Mammary epithelial cell (primary cell): ENCODE results near the gene STPG4.

Experiments
- EZH2 ChIP-seq: IDR thresholded peaks from 2 replicates; pipeline ENCODE4 v1.6.1; 2012; ENCODE audit warnings: low read length, inconsistent platforms, borderline replicate concordance
- TF ChIP-seq, protein P1 (sequence below), 2 donors: IDR thresholded peaks in 1 of 2; conservative IDR thresholded peaks in 1 of 2; 2 replicates each; pipeline ENCODE4 v1.5.1; 2011 to 2012; ENCODE audit warnings: inconsistent platforms in 2 of 2, low read length in 2 of 2, mild to moderate bottlenecking in 2 of 2, control low read depth in 1 of 2, low read depth in 1 of 2; ENCODE audit not compliant: insufficient read depth in 1 of 2; ENCODE audit errors: extremely low read depth in 1 of 2

DNA sequence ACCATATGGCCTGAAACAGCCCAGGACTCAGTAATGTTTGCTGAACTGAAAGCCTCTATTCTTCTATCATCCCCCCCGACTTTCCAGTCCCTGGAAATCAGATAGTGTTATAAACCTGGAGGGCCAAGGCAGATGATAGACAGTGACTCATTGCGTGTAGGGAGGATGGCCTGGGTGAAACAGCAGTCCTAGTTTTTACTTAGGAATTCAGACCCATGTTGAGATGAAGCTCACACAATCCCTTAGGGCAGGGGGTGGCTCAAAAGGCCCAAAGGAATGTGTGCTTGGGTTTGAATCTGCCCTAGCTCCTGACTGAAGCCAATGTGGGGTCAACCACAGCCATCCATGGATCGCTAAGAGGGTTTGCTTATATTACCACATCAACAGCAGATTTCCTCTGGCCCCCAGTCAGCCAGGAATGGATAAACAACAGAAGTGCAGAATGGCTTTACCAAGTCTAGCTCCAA is 43.9 kb upstream of the STPG4 start:
- TF ChIP-seq, protein P1, sequence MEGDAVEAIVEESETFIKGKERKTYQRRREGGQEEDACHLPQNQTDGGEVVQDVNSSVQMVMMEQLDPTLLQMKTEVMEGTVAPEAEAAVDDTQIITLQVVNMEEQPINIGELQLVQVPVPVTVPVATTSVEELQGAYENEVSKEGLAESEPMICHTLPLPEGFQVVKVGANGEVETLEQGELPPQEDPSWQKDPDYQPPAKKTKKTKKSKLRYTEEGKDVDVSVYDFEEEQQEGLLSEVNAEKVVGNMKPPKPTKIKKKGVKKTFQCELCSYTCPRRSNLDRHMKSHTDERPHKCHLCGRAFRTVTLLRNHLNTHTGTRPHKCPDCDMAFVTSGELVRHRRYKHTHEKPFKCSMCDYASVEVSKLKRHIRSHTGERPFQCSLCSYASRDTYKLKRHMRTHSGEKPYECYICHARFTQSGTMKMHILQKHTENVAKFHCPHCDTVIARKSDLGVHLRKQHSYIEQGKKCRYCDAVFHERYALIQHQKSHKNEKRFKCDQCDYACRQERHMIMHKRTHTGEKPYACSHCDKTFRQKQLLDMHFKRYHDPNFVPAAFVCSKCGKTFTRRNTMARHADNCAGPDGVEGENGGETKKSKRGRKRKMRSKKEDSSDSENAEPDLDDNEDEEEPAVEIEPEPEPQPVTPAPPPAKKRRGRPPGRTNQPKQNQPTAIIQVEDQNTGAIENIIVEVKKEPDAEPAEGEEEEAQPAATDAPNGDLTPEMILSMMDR (conservative IDR thresholded peaks at IDR 0.05 in 1 of 2, IDR thresholded peaks at IDR 0.05 in 1 of 2; ENCODE audit: extremely low read depth in 1 of 2, insufficient read depth in 1 of 2, low read depth in 1 of 2, low read length in 2 of 2): no peak
- no peak for TF ChIP-seq EZH2
